Adipose tissue (tissue), 3 donors: ENCODE measurements around the gene COMT. TPM values are rescaled to one million over a fixed set of nuclear protein-coding genes. Genes with fewer than 3 reads are reported as not detected.
"Not testable (repeated sequence)": the region's sequence is repeated elsewhere in the genome, so short reads cannot be mapped to it uniquely, and the experiment has no call there.

ENCODE experiments used
- H3K27ac ChIP-seq: one replicate; pipeline ENCODE4 v1.5.1; 2013; ENCODE audit warnings: low read depth, low read length
- WGBS, 3 donors: extraction: QIAGEN DNeasy Blood & Tissue Kit; methylation state at CpG; one replicate each; pipeline ENCODE4 v1.1.7; 2013; 5-methylcytosine and 5-hydroxymethylcytosine counted together
- polyA plus RNA-seq, 3 donors: library from polyadenylated mRNA; stranded (reverse); fragments of 200-250 nt; gene quantifications; one replicate each; pipeline ENCODE4 v1.2.3, GENCODE V29; 2013
- donor health status: healthy with polysubstance abuse.
- donor health status: Bipolar disorder and iron deficiency.
- donor health status: healthy.

The COMT gene
- polyA plus RNA-seq, 3 donors = 70.9 to 173 (median 133) TPM

DNA sequence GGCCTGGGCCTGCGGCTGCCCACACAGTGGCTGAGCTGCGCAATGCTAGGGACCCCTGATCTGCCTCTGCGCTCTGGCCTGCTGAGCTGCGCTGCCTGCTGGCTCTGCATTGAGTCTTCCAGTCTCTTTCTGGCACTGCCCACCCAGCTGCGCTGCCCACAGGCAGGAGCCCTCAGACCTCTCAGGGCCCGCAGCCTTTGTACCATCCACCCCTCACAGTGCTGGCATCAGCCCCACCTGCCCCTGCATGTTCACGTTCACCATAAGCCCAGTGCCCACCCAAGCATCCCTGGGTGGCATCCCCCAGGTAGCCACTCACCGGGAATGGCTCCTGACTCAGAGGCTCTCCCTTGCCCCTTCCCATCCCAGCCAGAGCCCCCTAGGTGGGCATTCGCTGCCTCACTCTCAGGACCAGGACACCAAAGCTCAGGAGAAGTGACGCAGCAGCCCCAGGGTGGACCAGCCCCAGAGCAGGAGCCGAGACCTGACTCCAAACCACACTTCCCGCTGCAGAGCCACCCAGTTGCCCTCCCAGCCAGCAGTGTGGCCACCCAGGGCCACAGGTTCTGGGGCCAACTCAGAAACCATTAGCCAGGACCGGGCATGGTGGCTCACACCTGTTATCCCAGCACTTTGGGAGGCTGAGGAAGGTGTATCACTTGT is 21.7 kb upstream of the COMT start:
- WGBS, 3 donors = 95 to 97% (median 96%) methylated on average over 13 of the region's 13 CpGs
- H3K27ac ChIP-seq = no peak overlapping the region

DNA sequence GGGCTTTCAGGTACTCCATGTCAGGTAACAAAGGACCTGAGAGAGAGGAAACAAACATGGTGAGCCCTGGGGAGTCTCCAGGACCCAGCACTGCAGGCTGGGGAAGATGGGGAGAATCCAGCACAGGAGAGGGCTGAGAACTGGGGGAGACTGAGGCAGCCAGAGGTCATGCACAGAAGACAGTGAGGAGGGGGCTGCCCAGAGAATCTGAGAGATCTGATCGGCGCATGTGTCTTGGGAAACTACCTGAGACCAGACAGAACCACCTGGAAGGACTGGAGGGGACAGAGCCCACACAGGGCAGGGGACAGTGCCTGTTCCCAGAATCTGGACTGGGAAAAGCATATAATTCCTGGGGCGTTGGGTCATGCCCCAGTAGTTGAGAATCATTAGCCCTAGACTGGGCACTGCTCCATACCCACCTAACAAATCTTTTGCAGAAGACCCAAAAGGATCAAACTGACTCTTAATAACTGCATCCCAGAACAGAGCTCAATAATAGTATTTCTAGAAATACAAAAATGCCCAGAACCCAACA is 20.0 kb upstream of the COMT start:
- 58 to 85% (median 84%) methylated on average over 3 of the region's 3 CpGs for WGBS, 3 donors
- H3K27ac ChIP-seq = no peak overlapping the region

GRCh38 chr22:19923914-19924513 is 17.6 kb upstream of the COMT start:
- H3K27ac ChIP-seq = no peak overlapping the region
- WGBS, 3 donors = 87 to 95% (median 90%) methylated on average over 12 of the region's 12 CpGs

- 77 to 95% (median 90%) methylated on average over 11 of the region's 11 CpGs for WGBS, 3 donors
- H3K27ac ChIP-seq = not testable (repeated sequence)
Observed at GRCh38 chr22:19926028-19926427, 15.5 kb upstream of the COMT start.

DNA sequence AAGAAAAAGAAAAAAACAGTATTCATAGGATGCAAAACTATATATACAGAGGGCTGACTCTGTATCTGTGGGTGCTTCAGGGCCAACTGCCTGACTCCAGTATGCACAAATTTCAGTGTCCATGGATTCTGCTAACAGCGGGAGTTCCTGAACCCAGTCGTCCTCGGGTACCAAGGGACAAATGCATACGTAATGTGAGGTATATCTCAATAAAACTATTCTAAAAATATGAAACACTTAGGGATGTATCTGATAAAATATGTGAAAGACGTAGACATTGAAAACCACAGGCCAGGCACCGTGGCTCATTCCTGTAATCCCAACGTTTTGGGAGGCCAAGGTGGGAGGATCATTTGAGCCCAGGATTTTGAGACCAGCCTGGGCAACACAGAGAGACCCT is 13.9 kb upstream of the COMT start:
- H3K27ac ChIP-seq = no peak overlapping the region
- WGBS, 3 donors = 84 to 87% (median 86%) methylated on average over 7 of the region's 7 CpGs

- H3K27ac ChIP-seq = no peak overlapping the region
- WGBS, 3 donors = 85 to 91% (median 87%) methylated on average over 11 of the region's 11 CpGs
Observed at GRCh38 chr22:19928207-19928606, 13.4 kb upstream of the COMT start.

DNA sequence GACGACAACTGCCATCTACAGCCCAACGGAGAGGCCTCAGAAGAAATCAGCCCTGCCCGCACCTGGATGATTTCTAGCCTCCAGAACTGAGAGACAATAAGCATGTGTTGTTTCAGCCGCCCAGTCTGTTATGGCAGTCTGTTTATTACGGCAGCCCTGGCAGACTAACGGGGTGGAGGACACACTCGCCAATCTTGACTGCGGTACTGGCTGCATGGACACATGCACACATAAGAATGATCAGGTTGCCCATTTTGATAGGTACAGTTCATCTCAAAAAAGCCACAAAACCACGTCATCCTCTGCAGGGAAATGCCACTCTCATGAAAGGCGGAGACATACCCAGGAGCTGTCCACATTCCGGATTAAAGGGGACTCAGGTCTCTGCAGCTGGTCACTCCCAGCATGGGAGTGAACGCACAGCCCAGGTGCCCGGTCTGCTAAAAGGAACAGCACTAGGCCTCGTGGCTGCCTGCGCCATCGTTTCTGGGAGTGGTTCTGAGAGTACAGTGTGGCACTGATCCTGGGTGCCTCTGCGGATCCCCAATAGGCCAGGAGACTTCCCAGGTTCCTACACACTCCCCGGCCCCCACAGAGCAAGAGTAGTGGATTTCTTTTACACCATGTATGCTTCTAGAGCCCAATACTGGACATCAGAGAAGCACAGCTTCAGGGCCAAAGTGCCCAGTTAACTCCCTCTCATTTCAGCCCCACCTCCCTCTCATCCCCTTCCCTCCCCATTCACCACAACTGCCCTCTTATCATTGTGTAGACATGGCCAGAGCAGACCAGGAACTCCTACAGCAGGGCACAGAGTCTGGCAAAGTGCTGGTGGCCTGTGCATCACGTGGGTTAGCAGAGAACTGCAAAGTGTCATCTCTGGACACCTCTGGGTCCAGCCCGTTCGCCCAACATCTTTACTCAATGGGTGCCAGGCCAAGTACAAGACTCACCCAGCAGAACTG is 11.7 kb upstream of the COMT start:
- WGBS, 3 donors = 92 to 93% (median 92%) methylated on average over 21 of the region's 21 CpGs
- no peak overlapping the region for H3K27ac ChIP-seq

GRCh38 chr22:19930551-19931486 is 10.8 kb upstream of the COMT start:
- WGBS, 3 donors = 91 to 95% (median 94%) methylated on average over 21 of the region's 21 CpGs
- no peak overlapping the region for H3K27ac ChIP-seq

DNA sequence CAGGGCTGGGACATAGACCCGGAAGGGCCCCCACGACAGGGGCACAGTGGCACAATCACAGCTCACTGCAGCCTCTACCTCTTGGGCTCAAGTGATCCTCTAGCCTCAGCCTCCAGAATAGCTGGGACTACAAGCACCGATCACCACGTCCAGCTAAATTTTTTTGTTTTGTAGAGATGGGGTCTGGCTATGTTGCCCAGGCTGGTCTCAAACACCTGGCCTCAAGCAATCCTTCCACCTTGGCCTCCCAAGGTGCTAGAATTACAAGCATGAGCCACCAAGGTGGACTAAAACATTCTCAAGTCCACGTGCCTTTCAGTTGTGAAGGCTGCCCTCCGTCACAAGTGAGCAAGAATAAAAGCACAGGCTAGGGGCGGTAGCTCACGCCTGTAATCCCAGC is 10.1 kb upstream of the COMT start:
- 92 to 98% (median 97%) methylated on average over 8 of the region's 8 CpGs for WGBS, 3 donors
- H3K27ac ChIP-seq = no peak overlapping the region

DNA sequence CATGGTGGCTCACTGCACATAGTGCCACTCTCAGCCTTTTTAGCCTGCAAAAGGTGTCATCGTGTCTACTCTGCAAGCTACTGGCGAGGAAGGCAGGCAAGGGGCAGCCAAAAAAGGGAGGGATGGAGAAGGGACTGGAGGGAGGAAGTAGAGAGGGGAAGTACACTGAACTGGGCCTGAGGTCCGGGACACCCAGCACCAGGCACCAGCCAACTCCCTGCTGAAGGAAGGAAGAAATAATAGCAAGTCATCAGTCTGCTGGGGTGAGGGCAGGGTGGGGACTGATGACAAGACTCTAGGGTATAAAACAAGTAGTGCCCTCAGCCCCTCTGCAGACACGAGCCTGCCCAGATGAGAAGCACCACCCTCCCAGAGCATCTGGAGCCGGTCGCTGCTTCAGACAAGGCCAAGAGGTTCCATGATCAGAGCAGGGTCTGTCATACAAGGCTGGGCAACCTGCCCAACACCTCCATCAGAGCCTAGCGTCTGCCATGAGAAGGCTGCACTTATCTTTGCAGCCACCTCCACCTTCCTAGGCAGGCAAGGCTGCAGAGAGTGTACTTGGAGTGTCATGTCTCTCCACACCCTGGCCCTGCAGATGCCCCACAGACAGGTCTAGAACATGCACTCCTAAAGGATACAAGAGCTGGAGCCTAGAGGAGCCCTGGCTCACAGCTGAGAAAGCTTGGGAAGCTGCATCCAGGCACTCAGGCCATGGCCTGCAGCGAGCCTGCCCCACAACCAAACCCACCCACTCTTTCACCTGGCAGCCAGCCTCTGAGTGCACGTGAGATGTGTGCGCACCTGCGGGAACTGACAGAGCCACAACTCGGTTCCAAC is 9.0 kb upstream of the COMT start:
- WGBS, 3 donors = 63 to 73% (median 64%) methylated on average over 12 of the region's 12 CpGs
- H3K27ac ChIP-seq = no peak overlapping the region

DNA sequence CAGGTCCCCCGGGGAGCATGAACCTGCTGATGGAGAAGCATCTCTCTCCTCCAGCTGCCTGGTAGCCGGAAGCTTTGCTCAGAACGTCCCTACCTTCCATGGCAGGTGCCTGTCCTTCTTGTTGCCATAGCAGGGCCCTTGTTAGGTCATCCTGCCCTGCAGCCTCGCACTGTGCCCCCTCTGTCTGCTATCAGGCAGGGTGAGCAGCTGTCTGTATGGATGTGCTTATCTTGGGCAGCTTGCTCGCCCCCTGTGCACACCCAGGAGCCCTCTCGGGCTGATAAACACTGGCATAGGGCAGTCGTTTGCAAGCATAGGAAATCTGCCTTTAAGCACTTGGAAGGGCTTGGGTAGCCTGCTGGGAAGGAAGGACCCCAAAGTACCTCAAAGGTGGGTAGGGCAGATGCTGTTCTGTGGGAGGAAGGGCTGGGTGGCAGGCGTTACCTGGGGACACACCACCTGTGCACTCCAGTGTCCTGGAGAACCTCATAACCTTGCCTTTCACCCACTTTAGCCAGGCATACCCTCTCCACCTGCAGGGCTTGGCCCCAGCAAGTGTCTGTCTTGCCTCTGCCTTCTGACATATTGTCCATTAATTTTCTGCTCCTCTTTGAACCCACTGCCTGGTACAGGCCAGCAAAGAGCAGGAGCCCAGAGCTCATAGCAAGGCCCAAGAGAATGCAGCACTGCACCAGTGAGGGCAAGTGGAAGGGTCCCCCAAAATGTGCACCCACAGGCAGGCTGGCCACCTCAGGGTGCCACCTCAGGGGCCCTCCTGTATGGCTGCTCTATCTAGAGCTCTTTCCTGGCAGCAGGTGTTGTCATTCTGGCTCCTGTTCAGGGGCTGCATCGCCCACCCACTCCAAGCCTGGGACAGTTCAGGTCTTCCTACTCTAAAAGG is 8.0 kb upstream of the COMT start:
- no peak overlapping the region for H3K27ac ChIP-seq
- WGBS, 3 donors = 81 to 91% (median 81%) methylated on average over 9 of the region's 9 CpGs

GRCh38 chr22:19935123-19935718 is 6.4 kb upstream of the COMT start:
- H3K27ac ChIP-seq = not testable (repeated sequence)
- WGBS, 3 donors = 83 to 94% (median 90%) methylated on average over 11 of the region's 11 CpGs

DNA sequence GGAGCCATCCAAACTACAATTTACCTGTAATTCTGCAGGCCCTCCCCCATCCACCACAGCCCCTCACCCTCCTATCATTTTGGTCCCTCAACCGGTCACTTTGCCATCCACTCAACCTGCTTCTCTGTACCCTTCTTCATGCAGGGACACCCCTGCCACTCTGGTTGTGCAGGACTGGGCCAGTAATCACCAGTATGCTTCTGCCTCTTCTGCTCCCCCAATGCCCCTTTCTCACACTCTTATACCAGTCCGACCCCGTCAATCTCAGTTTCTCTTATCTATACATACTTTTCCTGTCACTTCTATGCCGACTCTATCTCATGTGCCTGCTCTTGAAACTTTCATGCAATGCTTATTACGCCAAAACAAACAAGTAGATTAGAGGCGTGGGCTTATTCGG is 5.1 kb upstream of the COMT start:
- WGBS, 3 donors = 92 to 96% (median 93%) methylated on average over 7 of the region's 7 CpGs
- H3K27ac ChIP-seq = no peak overlapping the region

DNA sequence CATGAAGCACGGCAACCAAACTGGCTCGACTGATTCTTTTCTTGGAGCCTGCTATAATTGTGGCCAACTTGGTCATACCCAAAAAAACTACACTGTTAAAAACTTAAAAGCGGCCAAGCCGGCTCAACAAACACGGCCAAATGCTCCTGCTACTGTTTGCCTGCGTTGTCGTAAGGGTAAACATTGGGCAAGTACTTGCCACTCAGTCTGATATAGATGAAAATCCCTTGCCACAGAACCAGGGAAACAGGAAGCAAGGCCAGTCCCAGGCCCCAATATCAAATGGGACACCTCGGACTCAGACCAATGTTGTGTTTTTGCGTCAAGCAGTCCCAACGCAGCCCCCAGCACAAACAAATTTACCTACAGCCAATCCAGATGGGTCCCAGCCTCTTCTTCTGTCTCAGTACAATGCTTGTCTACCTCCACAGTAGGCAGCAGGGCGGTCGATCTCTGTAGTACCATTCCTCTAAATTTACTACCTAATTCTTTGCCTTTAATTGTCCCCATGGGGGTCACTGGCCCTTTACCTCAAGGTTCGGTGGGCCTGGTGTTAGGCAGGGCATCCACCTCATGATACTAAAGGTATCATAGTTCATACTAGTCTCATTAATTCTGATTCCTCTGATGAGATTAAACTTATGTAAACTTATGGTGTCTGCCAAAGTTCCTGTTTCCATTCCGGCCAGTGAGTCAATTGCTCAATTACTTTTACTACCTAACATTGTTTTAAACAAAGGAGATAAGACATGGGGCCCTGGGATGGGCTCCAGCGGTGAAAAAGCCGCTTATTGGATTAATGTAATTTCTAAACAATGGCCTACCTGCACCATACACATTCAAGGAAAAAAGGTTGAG is 3.7 kb upstream of the COMT start:
- no peak overlapping the region for H3K27ac ChIP-seq

More for the DNA sequence above, 3.7 kb upstream of the COMT start:
- 79 to 86% (median 82%) methylated on average over 16 of the region's 16 CpGs for WGBS, 3 donors
